ENCODE measurements around the gene FAM227B. TPM values are rescaled to one million over a fixed set of nuclear protein-coding genes. Genes with fewer than 3 reads are reported as not detected.

The FAM227B gene
- total RNA-seq, 4 donors from 2014 or later, result 1.1 to 4.1 (median 2.9) TPM

DNA sequence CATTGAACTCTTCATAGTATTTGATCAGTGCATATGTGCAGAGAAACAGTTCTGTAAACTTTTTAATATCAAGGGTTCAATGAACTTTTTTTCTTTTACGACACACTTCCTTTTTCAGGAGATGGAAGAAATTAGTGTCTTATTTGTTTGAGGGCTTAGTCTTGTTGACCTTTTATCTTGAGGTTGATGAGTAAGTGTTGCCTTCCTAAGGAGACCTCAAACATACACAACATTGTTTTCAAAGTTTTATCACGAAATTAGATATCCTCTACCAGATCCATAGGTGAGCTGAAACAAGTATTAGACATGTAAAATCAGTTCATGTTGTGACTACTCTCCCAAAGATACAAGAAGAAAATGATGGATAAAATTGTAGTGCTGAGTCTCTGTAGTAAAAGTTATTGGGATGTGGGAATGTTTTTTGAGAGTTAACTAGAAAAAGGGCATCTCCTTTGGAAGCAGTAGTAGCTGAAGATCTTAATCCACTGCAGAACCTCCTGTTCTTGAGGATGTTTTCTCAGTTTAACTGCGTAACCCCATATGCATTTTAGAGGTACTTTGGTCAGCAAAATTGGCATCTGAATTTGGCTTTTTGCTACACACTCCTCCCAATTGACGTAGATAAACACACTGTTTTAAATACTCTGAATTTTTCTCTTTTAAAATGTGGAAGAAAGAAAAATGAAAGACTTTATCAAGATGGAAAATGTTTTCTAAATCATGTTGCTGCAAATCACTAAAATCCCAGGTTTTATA, 333.8 kb downstream of the FAM227B start:
- TF ChIP-seq, protein P1, sequence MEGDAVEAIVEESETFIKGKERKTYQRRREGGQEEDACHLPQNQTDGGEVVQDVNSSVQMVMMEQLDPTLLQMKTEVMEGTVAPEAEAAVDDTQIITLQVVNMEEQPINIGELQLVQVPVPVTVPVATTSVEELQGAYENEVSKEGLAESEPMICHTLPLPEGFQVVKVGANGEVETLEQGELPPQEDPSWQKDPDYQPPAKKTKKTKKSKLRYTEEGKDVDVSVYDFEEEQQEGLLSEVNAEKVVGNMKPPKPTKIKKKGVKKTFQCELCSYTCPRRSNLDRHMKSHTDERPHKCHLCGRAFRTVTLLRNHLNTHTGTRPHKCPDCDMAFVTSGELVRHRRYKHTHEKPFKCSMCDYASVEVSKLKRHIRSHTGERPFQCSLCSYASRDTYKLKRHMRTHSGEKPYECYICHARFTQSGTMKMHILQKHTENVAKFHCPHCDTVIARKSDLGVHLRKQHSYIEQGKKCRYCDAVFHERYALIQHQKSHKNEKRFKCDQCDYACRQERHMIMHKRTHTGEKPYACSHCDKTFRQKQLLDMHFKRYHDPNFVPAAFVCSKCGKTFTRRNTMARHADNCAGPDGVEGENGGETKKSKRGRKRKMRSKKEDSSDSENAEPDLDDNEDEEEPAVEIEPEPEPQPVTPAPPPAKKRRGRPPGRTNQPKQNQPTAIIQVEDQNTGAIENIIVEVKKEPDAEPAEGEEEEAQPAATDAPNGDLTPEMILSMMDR (IDR thresholded peaks at IDR 0.05), result no peak
- no peak for TF ChIP-seq POLR2A (IDR thresholded peaks at IDR 0.05)
- no peaks in the 10 kb centered on the region for H3K9me3 ChIP-seq
- DNase-seq, result no peak
- H3K36me3 ChIP-seq, result peaks cover 0 to 46% (median 0%) of the 10 kb centered on the region in 3 donors
- no peak overlapping the region for H3K27ac ChIP-seq
- no peaks in the 10 kb centered on the region for H3K4me1 ChIP-seq
- H3K27me3 ChIP-seq, result no peaks in the 10 kb centered on the region
- no peak overlapping the region for H3K4me3 ChIP-seq

DNA sequence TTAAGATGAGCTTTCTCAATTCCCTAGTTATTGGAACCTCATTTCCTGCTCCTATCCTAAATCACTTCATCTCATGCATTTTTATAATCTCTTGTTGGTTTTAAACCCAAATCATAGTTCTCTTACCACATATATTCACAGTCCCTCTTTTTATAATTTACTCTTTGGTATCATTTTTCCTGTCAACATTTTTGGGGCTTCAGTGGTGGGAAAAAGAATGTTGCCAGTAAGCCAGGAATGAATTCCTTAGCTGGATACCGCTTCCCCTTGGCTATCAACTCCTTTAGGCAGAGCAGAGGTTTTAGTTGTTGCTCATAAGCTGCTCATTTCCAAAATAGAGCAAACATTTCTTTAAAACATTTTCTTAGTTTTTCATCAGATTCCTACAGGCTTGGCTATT, 338.3 kb downstream of the FAM227B start:
- H3K4me3 ChIP-seq, result no peak overlapping the region
- H3K9me3 ChIP-seq, result no peaks in the 10 kb centered on the region
- no peaks in the 10 kb centered on the region for H3K4me1 ChIP-seq
- DNase-seq, result no peak
- H3K36me3 ChIP-seq, result peaks cover 0 to 45% (median 0%) of the 10 kb centered on the region in 3 donors
- H3K27ac ChIP-seq, result no peak overlapping the region
- H3K27me3 ChIP-seq, result no peaks in the 10 kb centered on the region
- TF ChIP-seq, protein P1 (IDR thresholded peaks at IDR 0.05), result no peak
- TF ChIP-seq POLR2A (IDR thresholded peaks at IDR 0.05), result no peak

DNA sequence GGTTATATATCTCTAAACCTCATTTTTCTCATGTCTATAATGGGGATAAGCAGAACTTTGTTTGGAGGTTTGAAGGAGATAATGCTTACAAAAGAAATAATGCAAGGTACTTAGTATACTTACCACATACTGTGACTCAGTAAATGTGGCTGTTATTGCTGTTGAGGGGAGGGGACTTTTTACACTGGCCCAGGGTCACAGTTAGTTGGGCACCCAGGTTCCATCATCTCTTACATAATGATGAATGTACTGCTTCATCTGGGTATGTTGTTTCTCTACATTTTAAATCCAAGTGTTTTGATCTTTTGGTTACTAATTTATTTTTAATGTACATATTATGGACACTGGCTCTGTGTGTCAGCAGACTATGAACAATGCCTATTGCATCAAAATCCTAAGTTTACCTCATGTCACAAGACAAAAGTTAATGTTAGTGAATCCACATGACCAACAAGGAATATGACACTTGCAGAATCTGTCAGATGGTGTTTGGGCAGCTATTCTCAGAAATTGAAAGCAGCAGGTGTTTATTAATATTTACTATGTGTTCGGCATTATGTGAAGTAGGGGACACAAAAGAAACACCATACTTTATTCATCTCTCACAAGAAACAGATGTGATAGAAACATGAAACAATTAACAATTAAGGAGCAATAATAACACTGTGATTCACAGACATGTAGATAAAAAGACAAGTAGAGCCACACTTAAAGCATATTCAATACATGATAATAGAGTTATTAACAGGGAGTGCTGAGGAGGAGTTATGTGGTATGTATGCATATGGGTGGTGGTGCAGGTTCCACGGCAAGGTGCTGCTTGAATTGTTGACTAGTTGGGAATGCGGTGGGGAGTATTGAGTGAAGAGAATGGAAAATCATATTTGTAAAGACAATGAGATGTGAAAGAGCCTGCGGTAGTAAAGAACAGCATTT, 340.8 kb downstream of the FAM227B start:
- Histone ChIP-seq H3K9me3 (no peaks in the 10 kb centered on the region), H3K27ac (no peak overlapping the region)
- DNase-seq, result no peak

DNA sequence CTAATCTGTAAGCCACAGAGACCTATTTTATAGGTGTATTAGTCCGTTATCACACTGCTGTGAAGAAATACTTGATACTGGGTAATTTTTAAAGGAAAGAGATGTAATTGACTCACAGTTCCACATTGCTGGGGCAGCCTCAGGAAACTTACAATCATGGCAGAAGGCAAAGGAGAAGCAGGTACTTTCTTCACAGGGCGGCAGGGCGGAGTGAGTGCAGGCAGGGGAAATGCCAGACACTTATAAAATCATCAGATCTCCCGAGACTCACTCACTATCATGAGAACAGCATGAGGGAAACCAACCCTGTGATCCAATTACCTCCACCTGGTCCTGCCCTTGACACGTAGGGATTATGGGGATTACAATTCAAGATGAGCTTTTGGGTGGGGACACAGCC, 341.9 kb downstream of the FAM227B start:
- no peak for TF ChIP-seq POLR2A (IDR thresholded peaks at IDR 0.05)
- TF ChIP-seq, protein P1 (IDR thresholded peaks at IDR 0.05), result no peak
- no peak for DNase-seq
- H3K9me3 ChIP-seq, result no peaks in the 10 kb centered on the region

More for the DNA sequence above, 340.8 kb downstream of the FAM227B start:
- Histone ChIP-seq H3K4me1 (no peaks in the 10 kb centered on the region), H3K36me3 (peaks cover 0 to 32% (median 0%) of the 10 kb centered on the region in 3 donors), H3K27me3 (no peaks in the 10 kb centered on the region), H3K4me3 (no peak overlapping the region)
- TF ChIP-seq POLR2A (IDR thresholded peaks at IDR 0.05), result no peak
- TF ChIP-seq, protein P1 (IDR thresholded peaks at IDR 0.05), result no peak

More for the DNA sequence above, 341.9 kb downstream of the FAM227B start:
- Histone ChIP-seq H3K27ac (no peak overlapping the region), H3K4me1 (no peaks in the 10 kb centered on the region), H3K27me3 (no peaks in the 10 kb centered on the region), H3K36me3 (peaks cover 0 to 21% (median 0%) of the 10 kb centered on the region in 3 donors), H3K4me3 (no peak overlapping the region)

Other genes with a start within 250 kb of the FAM227B start
- 10 to 100 TPM in 2 of 4 donors, 1 to 10 TPM in 2; 1.2 to 45.4 (median 10.8) TPM for gene FGF7, start 197.6 kb downstream of the FAM227B start, total RNA-seq
- 1 to 10 TPM; 5.4 to 9.5 (median 7.2) TPM for gene DTWD1, start 230 bp upstream of the FAM227B start, total RNA-seq